GM15510 (cell line): ENCODE data around the gene CD180.

ENCODE experiments used
- POLR2A ChIP-seq: IDR thresholded peaks from 3 replicates; pipeline ENCODE4 v1.6.1; 2011; ENCODE audit warnings: borderline replicate concordance; ENCODE audit not compliant: insufficient read length; ENCODE audit errors: extremely low read depth

The CD180 gene

GRCh38 chr5:67146574-67146973 is 50.0 kb downstream of the CD180 start:
- TF ChIP-seq POLR2A = no peak

- no peak for TF ChIP-seq POLR2A
These were observed 52.4 kb downstream of the CD180 start for GRCh38 chr5:67144183-67144639.

- no peak for TF ChIP-seq POLR2A
These were observed 53.0 kb downstream of the CD180 start for GRCh38 chr5:67143549-67143948.

GRCh38 chr5:67142816-67143215 is 53.8 kb downstream of the CD180 start:
- no peak for TF ChIP-seq POLR2A

- TF ChIP-seq POLR2A = no peak
These were observed 55.0 kb downstream of the CD180 start for GRCh38 chr5:67141644-67142043.

- no peak for TF ChIP-seq POLR2A
These were observed 56.2 kb downstream of the CD180 start for GRCh38 chr5:67140413-67140812.

GRCh38 chr5:67139030-67139429 is 57.6 kb downstream of the CD180 start:
- TF ChIP-seq POLR2A = no peak

GRCh38 chr5:67135381-67135984 is 61.1 kb downstream of the CD180 start:
- TF ChIP-seq POLR2A = no peak

GRCh38 chr5:67133776-67134175 is 62.8 kb downstream of the CD180 start:
- no peak for TF ChIP-seq POLR2A

- no peak for TF ChIP-seq POLR2A
These were observed 63.4 kb downstream of the CD180 start for GRCh38 chr5:67133217-67133616.

GRCh38 chr5:67129768-67130167 is 66.8 kb downstream of the CD180 start:
- no peak for TF ChIP-seq POLR2A
